Measurements from ENCODE around the gene CASZ1. TPM values are rescaled to one million over a fixed set of nuclear protein-coding genes. Genes with fewer than 3 reads are reported as not detected.
A peak's percentile ranks its signal among the peaks of the same experiment; 100 is the strongest.

Gene CASZ1
- polyA plus RNA-seq, 1 donor, result 16.2 TPM

GRCh38 chr1:10599194-10599861, 197.1 kb downstream of the CASZ1 start:
- Histone ChIP-seq H3K4me1 (ENCODE audit: control insufficient read depth, insufficient read depth, low read length) (peaks cover 33% of the 10 kb centered on the region), H3K27me3 (ENCODE audit: control insufficient read depth, insufficient read depth, low read length) (no peaks in the 10 kb centered on the region), H3K4me3 (ENCODE audit: low read length) (no peak overlapping the region), H3K9me3 (ENCODE audit: control insufficient read depth, low read depth, low read length) (no peaks in the 10 kb centered on the region), H3K27ac (ENCODE audit: low read length) (peak overlapping the region; percentile 51), H3K36me3 (ENCODE audit: control insufficient read depth, insufficient read depth, low read length) (peaks cover 2% of the 10 kb centered on the region)
- peak; percentile 80 to 84 for DNase-seq
- 50% methylated on average over 1 of the region's 6 CpGs for WGBS (ENCODE audit: insufficient coverage, low lambda C conversion rate)

- H3K36me3 ChIP-seq (ENCODE audit: control insufficient read depth, insufficient read depth, low read length), result peaks cover 2% of the 10 kb centered on the region
- no peaks in the 10 kb centered on the region for H3K9me3 ChIP-seq (ENCODE audit: control insufficient read depth, low read depth, low read length)
- peaks cover 33% of the 10 kb centered on the region for H3K4me1 ChIP-seq (ENCODE audit: control insufficient read depth, insufficient read depth, low read length)
- H3K27me3 ChIP-seq (ENCODE audit: control insufficient read depth, insufficient read depth, low read length), result no peaks in the 10 kb centered on the region
- WGBS (ENCODE audit: insufficient coverage, low lambda C conversion rate), result 100% methylated on average over 1 of the region's 6 CpGs
- no peak overlapping the region for H3K27ac ChIP-seq (ENCODE audit: low read length)
- H3K4me3 ChIP-seq (ENCODE audit: low read length), result no peak overlapping the region
- no peak for DNase-seq
Measured at GRCh38 chr1:10598389-10598702, 198.1 kb downstream of the CASZ1 start.

DNA sequence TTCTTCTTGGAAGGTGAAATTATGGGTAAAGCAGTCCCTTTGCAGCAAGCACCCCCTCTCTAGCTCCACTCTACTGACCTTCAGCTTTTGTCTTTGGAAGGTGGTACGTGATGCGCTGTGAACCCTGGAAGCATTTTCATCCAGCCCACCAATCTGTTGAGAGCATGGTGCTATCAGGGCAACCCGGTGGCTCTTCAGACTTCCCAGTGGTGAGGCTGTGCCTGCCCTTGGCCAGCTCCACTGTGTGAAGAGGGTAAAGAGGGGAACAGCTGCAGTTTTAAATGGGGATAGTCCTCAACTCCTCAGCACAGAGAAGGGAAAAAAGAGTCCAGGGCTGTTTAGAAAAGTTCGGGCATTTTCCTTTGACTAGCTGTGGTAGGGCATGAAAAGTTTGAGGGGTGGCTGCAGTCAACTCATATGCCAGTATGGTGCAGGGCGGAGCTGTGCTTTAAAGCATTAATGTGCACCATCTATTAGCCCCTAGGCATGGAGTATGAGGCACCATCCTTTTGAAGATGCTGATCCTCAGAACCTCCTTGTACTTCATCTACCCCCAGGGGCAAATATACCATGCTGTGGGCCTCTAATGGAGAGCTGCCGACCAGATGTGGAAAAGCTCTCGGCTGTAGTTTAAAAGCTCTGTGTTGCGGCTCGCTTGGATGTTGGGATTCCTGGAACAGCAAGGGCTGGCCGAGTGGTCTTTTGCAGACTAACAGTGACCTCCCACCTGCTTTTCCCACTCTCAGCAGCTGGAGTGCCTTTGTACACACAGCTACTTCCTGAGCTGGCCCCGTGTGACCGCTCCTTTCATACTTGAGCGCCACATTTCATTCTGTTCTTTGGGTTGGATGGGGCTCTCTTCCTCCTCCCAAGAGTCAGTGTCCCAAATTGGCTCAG, 198.7 kb downstream of the CASZ1 start:
- Histone ChIP-seq H3K27ac (ENCODE audit: low read length) (peak overlapping the region; percentile 47), H3K4me3 (ENCODE audit: low read length) (no peak overlapping the region), H3K27me3 (ENCODE audit: control insufficient read depth, insufficient read depth, low read length) (no peaks in the 10 kb centered on the region), H3K4me1 (ENCODE audit: control insufficient read depth, insufficient read depth, low read length) (peaks cover 32% of the 10 kb centered on the region), H3K36me3 (ENCODE audit: control insufficient read depth, insufficient read depth, low read length) (peaks cover 2% of the 10 kb centered on the region), H3K9me3 (ENCODE audit: control insufficient read depth, low read depth, low read length) (no peaks in the 10 kb centered on the region)
- no peak for DNase-seq
- 85% methylated on average over 4 of the region's 13 CpGs for WGBS (ENCODE audit: insufficient coverage, low lambda C conversion rate)

GRCh38 chr1:10596780-10597179, 199.7 kb downstream of the CASZ1 start:
- Histone ChIP-seq H3K9me3 (ENCODE audit: control insufficient read depth, low read depth, low read length) (no peaks in the 10 kb centered on the region), H3K4me1 (ENCODE audit: control insufficient read depth, insufficient read depth, low read length) (peaks cover 30% of the 10 kb centered on the region), H3K27ac (ENCODE audit: low read length) (peak overlapping the region; percentile 47), H3K4me3 (ENCODE audit: low read length) (no peak overlapping the region), H3K27me3 (ENCODE audit: control insufficient read depth, insufficient read depth, low read length) (no peaks in the 10 kb centered on the region), H3K36me3 (ENCODE audit: control insufficient read depth, insufficient read depth, low read length) (peaks cover 2% of the 10 kb centered on the region)
- WGBS (ENCODE audit: insufficient coverage, low lambda C conversion rate), result 42% methylated on average over 2 of the region's 6 CpGs
- peak in 1 of 2 donors; percentile 36 for DNase-seq

DNA sequence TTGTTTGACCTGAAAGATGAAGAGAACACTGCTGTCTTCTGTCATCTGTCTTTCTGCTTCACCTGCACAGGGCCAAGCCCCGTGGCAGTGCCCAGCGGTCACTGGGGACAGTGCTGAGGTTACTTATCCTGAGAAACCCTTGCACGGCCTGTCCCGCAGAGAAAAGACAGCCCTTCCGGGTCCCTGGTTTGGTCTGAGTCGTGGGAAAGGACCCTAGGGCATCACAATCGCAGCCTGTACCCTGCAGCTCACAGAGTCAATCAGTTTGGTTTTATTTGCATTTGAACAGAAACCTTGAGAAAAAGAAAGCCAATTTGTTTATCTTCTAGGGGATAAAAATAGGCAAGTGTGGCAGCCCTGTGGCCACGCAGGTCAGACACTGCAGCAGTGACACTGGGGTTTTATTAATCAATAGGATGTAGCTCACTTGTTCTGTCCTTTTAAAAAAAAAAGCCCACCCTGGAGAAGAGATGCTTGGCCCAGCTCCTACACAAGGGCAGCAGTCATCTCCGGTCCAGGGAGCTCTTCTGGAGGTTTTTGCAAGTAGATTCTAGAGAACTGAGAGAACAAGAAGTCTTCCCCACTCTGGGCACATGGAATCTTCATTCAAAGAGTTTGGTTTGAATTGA, 201.7 kb downstream of the CASZ1 start:
- peaks cover 27% of the 10 kb centered on the region for H3K4me1 ChIP-seq (ENCODE audit: control insufficient read depth, insufficient read depth, low read length)
- H3K9me3 ChIP-seq (ENCODE audit: control insufficient read depth, low read depth, low read length), result no peaks in the 10 kb centered on the region
- H3K27me3 ChIP-seq (ENCODE audit: control insufficient read depth, insufficient read depth, low read length), result no peaks in the 10 kb centered on the region
- DNase-seq, result no peak
- no peaks in the 10 kb centered on the region for H3K36me3 ChIP-seq (ENCODE audit: control insufficient read depth, insufficient read depth, low read length)
- WGBS (ENCODE audit: insufficient coverage, low lambda C conversion rate), result no CpG with 5 or more reads among the region's 9 CpGs
- no peak overlapping the region for H3K4me3 ChIP-seq (ENCODE audit: low read length)
- H3K27ac ChIP-seq (ENCODE audit: low read length), result no peak overlapping the region

- Histone ChIP-seq H3K4me1 (ENCODE audit: control insufficient read depth, insufficient read depth, low read length) (peaks cover 23% of the 10 kb centered on the region), H3K36me3 (ENCODE audit: control insufficient read depth, insufficient read depth, low read length) (no peaks in the 10 kb centered on the region), H3K27ac (ENCODE audit: low read length) (no peak overlapping the region), H3K27me3 (ENCODE audit: control insufficient read depth, insufficient read depth, low read length) (no peaks in the 10 kb centered on the region), H3K4me3 (ENCODE audit: low read length) (no peak overlapping the region), H3K9me3 (ENCODE audit: control insufficient read depth, low read depth, low read length) (no peaks in the 10 kb centered on the region)
- WGBS (ENCODE audit: insufficient coverage, low lambda C conversion rate), result 89% methylated on average over 6 of the region's 11 CpGs
- DNase-seq, result no peak
Measured at GRCh38 chr1:10593750-10594149, 202.7 kb downstream of the CASZ1 start.

DNA sequence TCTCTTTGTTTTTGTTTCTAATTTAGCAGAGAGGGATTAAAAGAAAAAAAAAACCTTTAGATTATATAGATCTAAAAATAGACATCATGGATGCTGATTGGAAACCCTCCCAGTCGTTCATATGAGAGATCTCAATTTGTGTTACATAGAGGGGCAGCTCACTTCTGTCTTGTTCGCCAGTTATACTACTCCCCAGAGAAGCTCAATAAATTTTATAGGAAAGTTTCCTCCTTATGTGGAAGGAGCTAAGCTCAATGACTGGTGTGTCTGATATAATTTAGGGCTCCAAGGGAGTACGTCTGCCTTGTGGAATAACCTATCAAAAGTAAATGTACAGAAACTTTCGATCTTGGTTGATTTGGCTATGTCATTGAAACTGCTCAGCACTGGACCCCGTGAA, 204.1 kb downstream of the CASZ1 start:
- 100% methylated on average over 2 of the region's 5 CpGs for WGBS (ENCODE audit: insufficient coverage, low lambda C conversion rate)
- H3K9me3 ChIP-seq (ENCODE audit: control insufficient read depth, low read depth, low read length), result no peaks in the 10 kb centered on the region
- no peaks in the 10 kb centered on the region for H3K36me3 ChIP-seq (ENCODE audit: control insufficient read depth, insufficient read depth, low read length)
- H3K27me3 ChIP-seq (ENCODE audit: control insufficient read depth, insufficient read depth, low read length), result no peaks in the 10 kb centered on the region
- no peak overlapping the region for H3K27ac ChIP-seq (ENCODE audit: low read length)
- DNase-seq, result no peak
- no peak overlapping the region for H3K4me3 ChIP-seq (ENCODE audit: low read length)
- H3K4me1 ChIP-seq (ENCODE audit: control insufficient read depth, insufficient read depth, low read length), result peaks cover 13% of the 10 kb centered on the region

- Histone ChIP-seq H3K4me1 (ENCODE audit: control insufficient read depth, insufficient read depth, low read length) (no peaks in the 10 kb centered on the region), H3K9me3 (ENCODE audit: control insufficient read depth, low read depth, low read length) (no peaks in the 10 kb centered on the region), H3K27me3 (ENCODE audit: control insufficient read depth, insufficient read depth, low read length) (no peaks in the 10 kb centered on the region), H3K36me3 (ENCODE audit: control insufficient read depth, insufficient read depth, low read length) (no peaks in the 10 kb centered on the region), H3K27ac (ENCODE audit: low read length) (no peak overlapping the region), H3K4me3 (ENCODE audit: low read length) (no peak overlapping the region)
- no peak for DNase-seq
- 82% methylated on average over 2 of the region's 4 CpGs for WGBS (ENCODE audit: insufficient coverage, low lambda C conversion rate)
Measured at GRCh38 chr1:10591010-10591409, 205.4 kb downstream of the CASZ1 start.

- Histone ChIP-seq H3K4me3 (ENCODE audit: low read length) (no peak overlapping the region), H3K36me3 (ENCODE audit: control insufficient read depth, insufficient read depth, low read length) (no peaks in the 10 kb centered on the region), H3K27ac (ENCODE audit: low read length) (no peak overlapping the region), H3K27me3 (ENCODE audit: control insufficient read depth, insufficient read depth, low read length) (no peaks in the 10 kb centered on the region), H3K4me1 (ENCODE audit: control insufficient read depth, insufficient read depth, low read length) (no peaks in the 10 kb centered on the region), H3K9me3 (ENCODE audit: control insufficient read depth, low read depth, low read length) (no peaks in the 10 kb centered on the region)
- no peak for DNase-seq
- no CpG with 5 or more reads among the region's 5 CpGs for WGBS (ENCODE audit: insufficient coverage, low lambda C conversion rate)
Measured at GRCh38 chr1:10589074-10589473, 207.4 kb downstream of the CASZ1 start.

DNA sequence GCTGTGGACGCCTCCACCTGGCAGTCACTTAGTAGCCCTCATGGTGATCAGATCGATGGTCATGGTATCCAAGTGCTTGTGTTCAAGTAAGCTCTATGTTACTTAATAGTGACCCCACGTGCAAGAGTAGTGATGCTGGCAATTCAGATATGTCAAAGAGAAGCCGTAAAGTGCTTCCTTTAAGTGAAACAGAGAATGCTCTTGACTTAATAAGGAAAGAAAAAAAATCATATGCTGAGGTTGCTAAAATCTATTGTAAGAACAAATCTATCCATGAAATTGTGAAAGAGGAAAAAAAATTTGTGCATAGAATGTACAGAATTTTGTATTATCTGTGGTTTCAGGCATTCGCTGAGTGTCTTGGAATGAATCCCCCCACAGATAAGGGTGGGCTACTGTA, 207.8 kb downstream of the CASZ1 start:
- no peaks in the 10 kb centered on the region for H3K9me3 ChIP-seq (ENCODE audit: control insufficient read depth, low read depth, low read length)
- H3K4me3 ChIP-seq (ENCODE audit: low read length), result no peak overlapping the region
- H3K27ac ChIP-seq (ENCODE audit: low read length), result no peak overlapping the region
- no peaks in the 10 kb centered on the region for H3K4me1 ChIP-seq (ENCODE audit: control insufficient read depth, insufficient read depth, low read length)
- no peak for DNase-seq
- H3K27me3 ChIP-seq (ENCODE audit: control insufficient read depth, insufficient read depth, low read length), result no peaks in the 10 kb centered on the region
- H3K36me3 ChIP-seq (ENCODE audit: control insufficient read depth, insufficient read depth, low read length), result no peaks in the 10 kb centered on the region
- WGBS (ENCODE audit: insufficient coverage, low lambda C conversion rate), result 84% methylated on average over 2 of the region's 5 CpGs

Data from large intestine (tissue), 3 donors.